ENCODE measurements around the gene ADAMTSL2.
A peak's percentile ranks its signal among the peaks of the same experiment; 100 is the strongest.

Gene ADAMTSL2

DNA sequence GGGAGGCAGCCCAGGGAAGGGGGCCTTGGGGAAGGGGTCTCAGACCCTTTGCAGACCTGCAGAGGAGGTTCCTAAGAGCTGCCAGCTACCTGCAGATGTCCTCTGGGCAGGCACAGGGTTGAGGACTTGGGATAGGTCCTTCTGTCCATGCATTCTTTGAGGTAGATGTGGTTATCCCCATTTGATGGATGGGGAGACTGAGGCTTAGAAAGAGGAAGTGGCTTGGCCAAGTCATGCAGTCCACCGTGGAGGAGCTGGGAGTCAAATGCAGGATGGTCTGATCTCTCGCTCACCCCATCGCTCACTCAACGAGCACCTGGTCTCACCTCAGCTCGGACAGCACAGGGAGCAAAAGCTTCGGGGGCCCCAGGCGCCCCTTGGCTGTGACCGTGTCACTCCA lies 20.2 kb downstream of the ADAMTSL2 start:
- TF ChIP-seq, protein P1, sequence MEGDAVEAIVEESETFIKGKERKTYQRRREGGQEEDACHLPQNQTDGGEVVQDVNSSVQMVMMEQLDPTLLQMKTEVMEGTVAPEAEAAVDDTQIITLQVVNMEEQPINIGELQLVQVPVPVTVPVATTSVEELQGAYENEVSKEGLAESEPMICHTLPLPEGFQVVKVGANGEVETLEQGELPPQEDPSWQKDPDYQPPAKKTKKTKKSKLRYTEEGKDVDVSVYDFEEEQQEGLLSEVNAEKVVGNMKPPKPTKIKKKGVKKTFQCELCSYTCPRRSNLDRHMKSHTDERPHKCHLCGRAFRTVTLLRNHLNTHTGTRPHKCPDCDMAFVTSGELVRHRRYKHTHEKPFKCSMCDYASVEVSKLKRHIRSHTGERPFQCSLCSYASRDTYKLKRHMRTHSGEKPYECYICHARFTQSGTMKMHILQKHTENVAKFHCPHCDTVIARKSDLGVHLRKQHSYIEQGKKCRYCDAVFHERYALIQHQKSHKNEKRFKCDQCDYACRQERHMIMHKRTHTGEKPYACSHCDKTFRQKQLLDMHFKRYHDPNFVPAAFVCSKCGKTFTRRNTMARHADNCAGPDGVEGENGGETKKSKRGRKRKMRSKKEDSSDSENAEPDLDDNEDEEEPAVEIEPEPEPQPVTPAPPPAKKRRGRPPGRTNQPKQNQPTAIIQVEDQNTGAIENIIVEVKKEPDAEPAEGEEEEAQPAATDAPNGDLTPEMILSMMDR (conservative IDR thresholded peaks at IDR 0.05; ENCODE audit: low read length) = no peak
- no peak overlapping the region for H3K4me3 ChIP-seq (ENCODE audit: low read length)
- no peak for DNase-seq (ENCODE audit: low read depth)

DNA sequence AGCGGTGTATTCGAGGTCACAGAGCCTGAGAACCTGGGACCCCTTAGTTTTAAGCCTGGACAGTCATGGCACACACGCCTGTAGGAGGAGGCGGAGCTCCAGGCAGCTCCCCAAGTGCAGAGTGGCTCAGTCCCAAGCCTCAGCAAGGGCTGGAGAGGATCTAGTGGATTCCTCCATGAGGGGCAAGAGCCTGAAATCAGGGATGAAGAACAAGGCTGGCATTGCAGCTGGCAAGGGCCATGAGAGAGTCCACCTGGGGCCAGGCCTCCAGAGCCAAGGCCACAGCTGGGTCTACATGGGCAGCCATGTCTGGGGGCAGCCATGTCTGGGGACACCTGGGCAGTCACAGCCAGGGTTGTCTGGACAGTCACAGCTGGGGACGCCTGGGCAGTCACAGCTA lies 21.9 kb downstream of the ADAMTSL2 start:
- TF ChIP-seq, protein P1 (conservative IDR thresholded peaks at IDR 0.05; ENCODE audit: low read length) = no peak
- no peak for DNase-seq (ENCODE audit: low read depth)
- no peak overlapping the region for H3K4me3 ChIP-seq (ENCODE audit: low read length)

DNA sequence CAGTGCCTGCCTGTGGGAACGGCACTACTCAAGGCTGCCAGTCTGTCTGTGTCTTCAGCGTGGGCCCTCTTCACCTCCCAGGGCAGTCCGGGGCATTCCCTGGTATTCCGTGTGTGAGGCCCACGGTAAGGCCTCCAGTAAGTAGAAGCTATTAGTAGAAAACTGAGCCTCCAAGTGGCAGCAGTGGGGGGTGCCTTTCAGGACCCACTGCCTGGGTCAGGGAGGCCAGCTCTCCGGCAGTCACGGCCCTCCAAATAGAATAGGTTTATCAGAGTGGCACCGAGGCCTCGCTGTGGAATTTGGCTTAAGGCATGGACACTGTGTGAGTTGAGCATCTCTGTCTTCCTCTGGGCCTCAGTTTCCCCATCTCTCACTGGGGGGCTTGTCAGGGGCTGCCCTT lies 23.1 kb downstream of the ADAMTSL2 start:
- no peak overlapping the region for H3K4me3 ChIP-seq (ENCODE audit: low read length)
- no peak for DNase-seq (ENCODE audit: low read depth)
- TF ChIP-seq, protein P1 (conservative IDR thresholded peaks at IDR 0.05; ENCODE audit: low read length) = no peak

DNA sequence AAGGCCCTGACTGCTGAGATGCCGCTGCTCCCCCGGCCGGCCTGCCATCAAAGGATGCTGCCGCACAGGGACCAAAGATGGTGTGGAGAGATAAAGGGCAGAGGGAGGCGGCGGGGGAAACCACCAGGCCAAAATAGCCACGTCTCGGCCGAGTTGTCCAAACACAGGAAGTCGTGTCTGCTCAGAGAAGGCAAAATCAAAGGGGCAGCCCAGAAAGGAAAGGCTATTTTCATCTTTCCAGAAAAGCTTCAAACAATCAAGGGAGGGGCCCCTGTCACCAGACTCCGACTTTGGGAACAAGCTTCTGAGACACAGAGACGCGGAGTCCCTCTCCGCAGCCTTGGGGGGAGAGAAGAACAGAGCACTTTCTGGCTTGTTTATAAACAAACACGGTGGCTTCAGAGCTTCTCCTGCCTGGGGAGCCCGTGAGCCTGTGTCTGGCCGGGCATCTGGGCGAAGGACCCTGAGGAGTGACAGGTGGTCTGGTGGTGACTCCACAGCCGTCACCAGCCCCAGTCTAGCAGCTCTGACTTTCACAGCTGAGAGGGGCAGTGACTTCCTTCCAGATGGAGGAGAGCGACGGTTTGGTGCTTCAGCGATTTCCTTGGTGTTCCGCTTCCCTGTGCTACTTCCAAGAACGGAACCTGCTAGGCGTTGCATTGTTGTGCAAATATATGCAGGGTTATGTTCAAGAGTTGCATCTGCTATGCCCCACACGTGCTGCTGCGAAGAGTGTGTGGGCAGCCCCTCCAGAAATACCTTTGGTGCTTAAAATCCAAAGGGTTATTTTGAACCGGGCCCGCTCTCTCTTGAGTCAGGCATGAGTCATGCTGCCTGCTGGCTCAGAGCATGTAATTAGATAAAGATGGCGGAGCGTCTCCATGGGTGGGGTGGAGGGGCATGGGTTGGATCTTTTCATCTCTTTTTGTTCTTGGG lies 24.0 kb downstream of the ADAMTSL2 start:
- H3K4me3 ChIP-seq (ENCODE audit: low read length) = peak overlapping the region; percentile 24
- TF ChIP-seq, protein P1 (conservative IDR thresholded peaks at IDR 0.05; ENCODE audit: low read length) = no peak
- peak; percentile 79 for DNase-seq (ENCODE audit: low read depth)

DNA sequence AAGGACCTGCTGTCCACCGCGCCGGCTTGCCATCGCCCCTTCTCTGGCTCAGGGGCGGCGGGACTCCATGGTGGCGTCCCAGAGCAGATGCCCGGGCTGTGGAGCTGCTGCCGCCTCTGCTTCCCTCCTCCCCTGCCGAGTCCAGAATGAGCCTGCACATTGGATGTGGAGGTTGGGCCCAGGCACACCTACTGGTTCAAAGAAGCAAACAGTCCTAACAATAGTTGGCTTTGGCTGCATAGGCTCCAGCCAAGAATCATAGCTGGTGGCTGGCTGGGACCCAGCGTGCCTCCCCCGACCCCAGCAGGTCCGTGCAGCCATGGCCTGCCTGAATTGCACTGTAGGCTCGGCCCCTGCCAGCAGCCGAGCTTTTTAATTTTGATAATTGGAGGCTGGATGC lies 25.8 kb downstream of the ADAMTSL2 start:
- TF ChIP-seq, protein P1 (conservative IDR thresholded peaks at IDR 0.05; ENCODE audit: low read length) = no peak
- no peak overlapping the region for H3K4me3 ChIP-seq (ENCODE audit: low read length)
- DNase-seq (ENCODE audit: low read depth) = no peak

DNA sequence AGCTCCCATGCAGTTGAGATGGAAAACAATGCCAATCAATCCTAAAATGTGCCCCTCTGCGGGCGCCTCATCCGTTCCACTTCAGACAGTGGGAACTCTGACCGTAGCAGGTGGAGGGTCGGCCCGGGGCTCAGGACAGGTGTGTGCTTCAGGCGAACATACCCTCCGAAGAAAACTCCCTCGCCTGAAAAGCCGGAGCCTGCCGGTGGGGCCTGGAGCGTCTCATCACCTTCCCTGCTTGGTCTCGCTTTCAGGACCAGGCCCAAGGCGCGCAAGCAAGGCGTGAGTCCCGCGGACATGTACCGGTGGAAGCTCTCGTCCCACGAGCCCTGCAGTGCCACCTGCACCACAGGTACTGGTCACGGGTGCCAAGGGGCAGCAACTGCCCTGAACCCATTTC lies 26.4 kb downstream of the ADAMTSL2 start:
- H3K4me3 ChIP-seq (ENCODE audit: low read length) = no peak overlapping the region
- no peak for DNase-seq (ENCODE audit: low read depth)

More for the DNA sequence above, 26.4 kb downstream of the ADAMTSL2 start:
- TF ChIP-seq, protein P1 (conservative IDR thresholded peaks at IDR 0.05; ENCODE audit: low read length) = no peak

Measured in AG10803 (cell line).